K562 (cell line): ENCODE results near the gene SIPA1L2. TPM values are rescaled to one million over a fixed set of nuclear protein-coding genes. Genes with fewer than 3 reads are reported as not detected.

ENCODE experiments used
- ATAC-seq: fragments of 200-7000 bp; cut with Tn5 transposase; 3 replicates; pipeline ENCODE4 v1.9.1; 2020; ENCODE audit warnings: moderate library complexity
- BruUV-seq: library from RNA; stranded (reverse); fragments of 400-500 nt; replicated peaks from 2 replicates; lab custom pipeline; 2021; lab: Mats Ljungman, UMichigan
- CTCF ChIA-PET: fragments of 300-600 bp; formaldehyde crosslinking; extraction: SDS; loops from one replicate; lab custom pipeline; 2021; ENCODE audit warnings: low intra/inter-chr PET ratio; lab: Yijun Ruan, JAX
- POLR2A ChIA-PET: fragments of 300-600, 350-650 bp; sonication (Branson Sonifier 250); formaldehyde crosslinking; extraction: SDS; loops from one replicate; lab custom pipeline; 2021; ENCODE audit warnings: antibody characterized with exemption, inconsistent platforms; lab: Yijun Ruan, JAX
- DNase-seq, 4 experiments: peaks; one replicate each; pipeline versions ENCODE4 v3.0.0 to v3.0.0-alpha.2; 2011 to 2018; ENCODE audit warnings: low spot score in 3 of 4, mixed read lengths in 3 of 4; ENCODE audit errors: extremely low read depth in 1 of 4
- FAIRE-seq: peaks from 2 replicates; lab custom pipeline; 2011; peaks lifted over from hg19 to GRCh38; lab: Jason Lieb, UNC
- H2AFZ ChIP-seq: 2 replicates; pipeline ENCODE4 v1.6.0; 2011; ENCODE audit warnings: low read depth, low read length, control low read depth, inconsistent platforms
- H3K27ac ChIP-seq: fragments of 200-600 bp; 3 replicates; pipeline ENCODE4 v1.8.0; 2011; ENCODE audit warnings: low read depth, mild to moderate bottlenecking, control low read depth, inconsistent platforms, low read length, moderate library complexity, mixed read lengths; ENCODE audit errors: extremely low read depth
- H3K27me3 ChIP-seq, 2 experiments: fragments of 300-600 bp in 1 of 2; 2 replicates in 1 of 2; 3 replicates in 1 of 2; pipeline versions ENCODE4 v1.6.0 to v1.8.0; 2011; ENCODE audit warnings: inconsistent platforms in 2 of 2, low read length in 2 of 2, mild to moderate bottlenecking in 1 of 2, mixed read lengths in 1 of 2, moderate library complexity in 1 of 2; ENCODE audit not compliant: control insufficient read depth in 2 of 2, insufficient read depth in 2 of 2
- H3K36me3 ChIP-seq: fragments of 300-600 bp; 3 replicates; pipeline ENCODE4 v1.8.0; 2011; ENCODE audit warnings: mild to moderate bottlenecking, low read length, inconsistent platforms; ENCODE audit not compliant: control insufficient read depth, insufficient read depth
- H3K4me1 ChIP-seq, 2 experiments: fragments of 200-600 bp in 1 of 2; replicated peaks in 1 of 2; 2 replicates in 1 of 2; 3 replicates in 1 of 2; pipeline versions ENCODE4 v1.5.1 to v1.8.0; 2011; ENCODE audit warnings: inconsistent platforms in 2 of 2, low read length in 2 of 2, mild to moderate bottlenecking in 1 of 2, mixed read lengths in 1 of 2, moderate library complexity in 1 of 2; ENCODE audit not compliant: control insufficient read depth in 2 of 2, insufficient read depth in 2 of 2
- H3K4me2 ChIP-seq: 2 replicates; pipeline ENCODE4 v1.6.1; 2011; ENCODE audit warnings: low read length, control low read depth, inconsistent platforms, mixed read lengths; ENCODE audit not compliant: insufficient read depth
- H3K4me3 ChIP-seq: fragments of 200-600 bp; sonication (generic), shearing (Covaris generic); 2 replicates; pipeline ENCODE4 v1.5.1; 2016; ENCODE audit warnings: control low read depth, inconsistent platforms
- H3K79me2 ChIP-seq: fragments of 200-600 bp; 3 replicates; pipeline ENCODE4 v1.8.0; 2011; ENCODE audit warnings: low read length, inconsistent platforms; ENCODE audit not compliant: control insufficient read depth, insufficient read depth
- H3K9ac ChIP-seq, 2 experiments: 2 replicates each; pipeline versions ENCODE4 v1.6.0 to v1.6.1; 2011; ENCODE audit warnings: low read depth in 2 of 2, low read length in 2 of 2, control low read depth in 1 of 2, inconsistent platforms in 1 of 2, mild to moderate bottlenecking in 1 of 2, mixed read lengths in 1 of 2; ENCODE audit not compliant: insufficient read depth in 1 of 2
- H3K9me1 ChIP-seq: one replicate; pipeline ENCODE4 v1.6.0; 2011; ENCODE audit warnings: inconsistent platforms, mild to moderate bottlenecking, low read length, moderate library complexity; ENCODE audit not compliant: control insufficient read depth, insufficient read depth
- H3K9me3 ChIP-seq: replicated peaks from 2 replicates; pipeline ENCODE4 v1.5.1; 2011; ENCODE audit warnings: low read depth, low read length, inconsistent platforms; ENCODE audit not compliant: control insufficient read depth, insufficient read depth
- H4K20me1 ChIP-seq: replicated peaks from 2 replicates; pipeline ENCODE4 v1.6.1; 2011; ENCODE audit warnings: low read length, inconsistent platforms, mixed read lengths; ENCODE audit not compliant: control insufficient read depth, insufficient read depth
- BCOR ChIP-seq: fragments of 450-650 bp; IDR thresholded peaks from 2 replicates; pipeline ENCODE4 v1.6.1; 2016
- CLOCK ChIP-seq: fragments of 250-450 bp; sonication (Bioruptor Pico); IDR thresholded peaks from 2 replicates; pipeline ENCODE4 v1.4.0; 2020; ENCODE audit warnings: mild to moderate bottlenecking, moderate library complexity, borderline replicate concordance
- SREBF2 ChIP-seq: sonication (generic); formaldehyde crosslinking; IDR thresholded peaks from 2 replicates; pipeline ENCODE4 v1.4.0; 2020; ENCODE audit warnings: mild to moderate bottlenecking, missing genetic modification reagents
- WGBS: fragments of 100-300 bp; shearing (Covaris generic); methylation state at CpG from one replicate; pipeline ENCODE4 v1.1.6; 2016; ENCODE audit warnings: low coverage, mixed read lengths; ENCODE audit not compliant: insufficient coverage; ENCODE audit errors: missing lambda C conversion rate; 5-methylcytosine and 5-hydroxymethylcytosine counted together
- in situ Hi-C: fragments of 300-500 bp; cut with MboI; formaldehyde crosslinking; loops from 4 replicates; pipeline ENCODE4 v1.15.0; 2018; ENCODE audit warnings: inconsistent platforms, mixed read lengths
- intact Hi-C: fragments of 100-400 bp; cut with micrococcal nuclease; formaldehyde crosslinking; loops from 2 replicates; pipeline ENCODE4 v1.14.2; 2022
- polyA plus RNA-seq, 8 experiments: library from polyadenylated mRNA; depleted of rRNA in 4 of 8; stranded (reverse) in 5 of 8; unstranded in 3 of 8; fragments of >200 nt; fragmentation: Nextera tagmentation in 2 of 8; fragmentation: Illumina TruSeq in 1 of 8; extraction: Ambion mirVana in 2 of 8; extraction: Trizol in 1 of 8; gene quantifications; 2 replicates each; pipeline versions ENCODE4 v1.2.1 to v1.2.3, GENCODE V29; 2011 to 2014; ENCODE audit warnings: inconsistent platforms in 1 of 8, missing spikeins in 1 of 8
- total RNA-seq, 7 experiments: library from RNA; depleted of rRNA in 6 of 7; stranded (reverse); fragments of >200 nt in 6 of 7; fragmentation: Illumina TruSeq in 2 of 7; extraction: Trizol in 2 of 7; gene quantifications; 2 replicates each; pipeline versions ENCODE4 v1.2.1 to v1.2.3, GENCODE V29; 2011 to 2021; ENCODE audit warnings: low replicate concordance in 1 of 7
- TF ChIP-seq, protein P1 (sequence below): sonication (generic); formaldehyde crosslinking; IDR thresholded peaks from 2 replicates; pipeline ENCODE4 v1.8.0; 2023; ENCODE audit warnings: missing genetic modification reagents, mild to moderate bottlenecking, borderline replicate concordance

The SIPA1L2 gene
- total and polyA plus RNA-seq, 9 of the 15 experiments (the other 6 are each of a cell fraction or from before 2014, with no cell fraction given): 0.04 to 0.22 (median 0.06) TPM; not detected in 5

GRCh38 chr1:232675898-232676297, 46.0 kb upstream of the SIPA1L2 start:
- in situ Hi-C loops: no loop called here
- H3K36me3 ChIP-seq: no peaks in the 10 kb centered on the region
- WGBS: 0% methylated on average over 1 of the region's 1 CpG
- no peak overlapping the region for H3K4me2 ChIP-seq
- ChIA-PET CTCF (no interaction called here), POLR2A (interaction anchor here (0.9 kb wide), 1 partner anchor 22 kb away, joined by 3 read pairs; no protein-coding TSS in a partner anchor)
- no peaks in the 10 kb centered on the region for H3K9me3 ChIP-seq
- H3K79me2 ChIP-seq: no peaks in the 10 kb centered on the region
- intact Hi-C loops: no loop called here
- no peak overlapping the region for H3K9ac ChIP-seq
- TF ChIP-seq BCOR (no peak), SREBF2 (CRISPR knock-in tag) (no peak), CLOCK (CRISPR knock-in tag) (no peak)
- TF ChIP-seq, protein P1, sequence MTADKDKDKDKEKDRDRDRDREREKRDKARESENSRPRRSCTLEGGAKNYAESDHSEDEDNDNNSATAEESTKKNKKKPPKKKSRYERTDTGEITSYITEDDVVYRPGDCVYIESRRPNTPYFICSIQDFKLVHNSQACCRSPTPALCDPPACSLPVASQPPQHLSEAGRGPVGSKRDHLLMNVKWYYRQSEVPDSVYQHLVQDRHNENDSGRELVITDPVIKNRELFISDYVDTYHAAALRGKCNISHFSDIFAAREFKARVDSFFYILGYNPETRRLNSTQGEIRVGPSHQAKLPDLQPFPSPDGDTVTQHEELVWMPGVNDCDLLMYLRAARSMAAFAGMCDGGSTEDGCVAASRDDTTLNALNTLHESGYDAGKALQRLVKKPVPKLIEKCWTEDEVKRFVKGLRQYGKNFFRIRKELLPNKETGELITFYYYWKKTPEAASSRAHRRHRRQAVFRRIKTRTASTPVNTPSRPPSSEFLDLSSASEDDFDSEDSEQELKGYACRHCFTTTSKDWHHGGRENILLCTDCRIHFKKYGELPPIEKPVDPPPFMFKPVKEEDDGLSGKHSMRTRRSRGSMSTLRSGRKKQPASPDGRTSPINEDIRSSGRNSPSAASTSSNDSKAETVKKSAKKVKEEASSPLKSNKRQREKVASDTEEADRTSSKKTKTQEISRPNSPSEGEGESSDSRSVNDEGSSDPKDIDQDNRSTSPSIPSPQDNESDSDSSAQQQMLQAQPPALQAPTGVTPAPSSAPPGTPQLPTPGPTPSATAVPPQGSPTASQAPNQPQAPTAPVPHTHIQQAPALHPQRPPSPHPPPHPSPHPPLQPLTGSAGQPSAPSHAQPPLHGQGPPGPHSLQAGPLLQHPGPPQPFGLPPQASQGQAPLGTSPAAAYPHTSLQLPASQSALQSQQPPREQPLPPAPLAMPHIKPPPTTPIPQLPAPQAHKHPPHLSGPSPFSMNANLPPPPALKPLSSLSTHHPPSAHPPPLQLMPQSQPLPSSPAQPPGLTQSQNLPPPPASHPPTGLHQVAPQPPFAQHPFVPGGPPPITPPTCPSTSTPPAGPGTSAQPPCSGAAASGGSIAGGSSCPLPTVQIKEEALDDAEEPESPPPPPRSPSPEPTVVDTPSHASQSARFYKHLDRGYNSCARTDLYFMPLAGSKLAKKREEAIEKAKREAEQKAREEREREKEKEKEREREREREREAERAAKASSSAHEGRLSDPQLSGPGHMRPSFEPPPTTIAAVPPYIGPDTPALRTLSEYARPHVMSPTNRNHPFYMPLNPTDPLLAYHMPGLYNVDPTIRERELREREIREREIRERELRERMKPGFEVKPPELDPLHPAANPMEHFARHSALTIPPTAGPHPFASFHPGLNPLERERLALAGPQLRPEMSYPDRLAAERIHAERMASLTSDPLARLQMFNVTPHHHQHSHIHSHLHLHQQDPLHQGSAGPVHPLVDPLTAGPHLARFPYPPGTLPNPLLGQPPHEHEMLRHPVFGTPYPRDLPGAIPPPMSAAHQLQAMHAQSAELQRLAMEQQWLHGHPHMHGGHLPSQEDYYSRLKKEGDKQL: no peak
- H3K27me3 ChIP-seq: no peaks in the 10 kb centered on the region; a peak in 2 of 5 replicates
- H3K27ac ChIP-seq: no peak overlapping the region
- H3K4me1 ChIP-seq: no peaks in the 10 kb centered on the region
- H3K4me3 ChIP-seq: no peak overlapping the region
- no peaks in the 10 kb centered on the region for H3K9me1 ChIP-seq
- H2AFZ ChIP-seq: no peak overlapping the region
- BruUV-seq: no TSS peak
- H4K20me1 ChIP-seq: no peaks in the 10 kb centered on the region
- no peak for ATAC-seq
- FAIRE-seq: no peak
- no peak for DNase-seq
